SK-N-MC (cell line): ENCODE data around the gene MYO18A.

Source experiments
- EZH2 ChIP-seq: fragments of 200-600 bp; sonication (generic); IDR thresholded peaks from one replicate; pipeline ENCODE4 v1.6.1; 2017; ENCODE audit warnings: antibody characterized with exemption
- FOXP2 ChIP-seq: optimal IDR thresholded peaks from 2 replicates; pipeline ENCODE3; 2011; ENCODE audit warnings: mild to moderate bottlenecking, moderate library complexity; ENCODE audit not compliant: insufficient read depth; ENCODE audit errors: extremely low read length, control extremely low read depth
- POLR2AphosphoS5 ChIP-seq: IDR thresholded peaks from 2 replicates; pipeline ENCODE4 v1.6.1; 2012; ENCODE audit warnings: mild to moderate bottlenecking, low read depth, low read length, borderline replicate concordance

GRCh38 chr17:29076722-29077121 lies 103.5 kb downstream of the MYO18A start:
- TF ChIP-seq EZH2 (no peak), POLR2AphosphoS5 (no peak), FOXP2 (no peak)
